GM08714 (cell line): Measurements from ENCODE around the gene ADGRL4.
"Not testable (repeated sequence)": the region's sequence is repeated elsewhere in the genome, so short reads cannot be mapped to it uniquely, and the experiment has no call there.

Experiments used
- H3K4me3 ChIP-seq: fragments of 200-500 bp; sonication (Bioruptor generic); 2 replicates; pipeline ENCODE4 v1.5.1; 2014; ENCODE audit warnings: mild to moderate bottlenecking, low read length, inconsistent platforms
- ZNF274 ChIP-seq: IDR thresholded peaks from 2 replicates; pipeline ENCODE4 v1.6.1; 2012; ENCODE audit warnings: mild to moderate bottlenecking, low read depth, low read length

ADGRL4 gene

DNA sequence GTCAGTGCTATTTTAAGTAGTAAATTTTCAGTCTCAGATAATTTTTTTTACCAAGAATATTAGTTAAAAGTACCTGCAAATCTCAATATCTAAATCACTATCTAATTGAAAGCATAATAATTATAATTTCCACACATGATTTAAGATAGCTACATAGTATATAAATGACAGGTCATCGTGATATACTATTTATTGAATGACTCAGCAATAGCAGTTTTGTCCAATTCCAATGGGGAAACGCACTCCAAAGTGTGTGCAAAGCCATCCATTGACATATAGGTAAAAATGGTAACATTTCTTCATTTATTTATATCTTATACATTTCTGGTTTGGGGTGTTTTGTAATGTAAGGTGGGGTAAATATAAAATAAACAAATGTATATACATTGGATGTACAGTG is 19.5 kb downstream of the ADGRL4 start:
- no peak for TF ChIP-seq ZNF274
- H3K4me3 ChIP-seq, result no peak overlapping the region

DNA sequence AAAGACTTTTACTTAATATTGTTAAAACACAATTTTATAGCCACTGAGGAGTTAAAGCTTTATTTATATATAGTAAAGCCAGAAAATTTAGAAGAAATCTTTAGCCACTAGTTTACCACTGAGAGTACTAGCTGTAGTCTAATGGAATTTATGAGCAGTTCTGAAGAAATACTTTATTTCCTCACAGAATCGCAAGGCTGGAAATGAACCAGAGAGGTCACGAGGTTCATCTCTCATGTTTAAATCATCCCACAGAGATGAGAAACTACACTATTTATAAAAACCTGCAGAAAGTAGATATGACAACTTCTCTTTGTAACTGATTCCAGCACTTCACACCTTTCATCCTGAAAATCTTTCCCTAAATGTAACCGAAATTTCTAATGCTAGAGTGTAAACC is 26.0 kb downstream of the ADGRL4 start:
- no peak for TF ChIP-seq ZNF274
- no peak overlapping the region for H3K4me3 ChIP-seq

DNA sequence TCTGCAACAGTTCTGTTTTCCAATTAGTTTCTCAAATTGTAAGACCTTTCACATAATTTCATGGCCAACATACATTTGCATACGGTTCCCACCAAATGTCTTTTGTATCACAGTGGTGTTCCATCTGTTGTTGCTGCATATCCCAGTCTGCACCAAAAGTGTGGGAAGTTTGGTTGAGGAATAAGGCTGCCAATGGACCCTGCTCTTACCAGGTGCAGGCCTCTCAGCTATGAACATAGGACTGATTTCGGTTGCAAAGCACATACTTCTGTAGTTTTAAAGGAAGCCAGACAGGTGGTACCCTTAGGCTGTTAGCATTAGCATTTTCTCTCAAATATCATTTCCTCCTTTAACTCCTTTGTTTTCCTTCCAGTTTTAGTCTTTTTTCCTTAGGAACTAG is 33.8 kb downstream of the ADGRL4 start:
- H3K4me3 ChIP-seq, result no peak overlapping the region
- no peak for TF ChIP-seq ZNF274

GRCh38 chr1:78967091-78967490 is 39.4 kb downstream of the ADGRL4 start:
- not testable (repeated sequence) for H3K4me3 ChIP-seq

DNA sequence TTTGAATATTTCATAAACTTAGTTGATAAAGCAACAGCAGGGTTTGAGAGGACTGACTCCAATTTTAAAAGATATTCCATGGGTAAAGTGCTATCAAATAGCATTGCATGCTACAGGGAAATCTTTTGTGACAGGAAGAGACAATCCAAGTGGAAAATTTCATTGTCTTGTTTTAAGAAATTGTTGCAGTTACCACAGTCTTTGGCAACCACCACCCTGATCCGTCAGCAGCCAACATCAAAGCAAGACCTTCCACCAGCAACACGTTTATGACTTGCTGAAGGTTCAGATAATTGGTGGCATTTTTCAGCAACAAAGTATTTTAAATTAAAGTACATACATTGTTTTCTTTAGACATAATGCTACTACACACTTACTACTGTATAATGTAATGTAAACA is 47.8 kb downstream of the ADGRL4 start:
- no peak for TF ChIP-seq ZNF274
- H3K4me3 ChIP-seq, result no peak overlapping the region

DNA sequence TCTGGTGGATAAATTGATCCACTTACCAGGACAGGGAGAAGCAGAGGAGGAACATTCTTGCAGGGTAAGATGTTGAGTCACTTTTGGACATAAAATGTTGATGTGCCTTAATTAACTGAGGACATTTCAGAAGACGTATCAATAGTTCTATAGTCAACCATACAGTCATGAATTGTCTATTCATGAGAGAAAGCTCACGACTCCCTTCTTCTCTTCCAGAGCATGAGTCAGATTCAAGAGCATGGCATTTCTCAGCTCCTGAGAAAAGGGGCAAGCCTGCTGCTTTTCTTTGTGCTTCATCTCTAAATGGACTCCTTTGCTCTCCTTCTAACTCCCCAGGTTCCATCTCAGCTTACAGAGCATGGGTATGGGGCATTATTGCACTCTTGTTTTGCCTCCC is 55.7 kb downstream of the ADGRL4 start:
- no peak overlapping the region for H3K4me3 ChIP-seq
- TF ChIP-seq ZNF274, result no peak

DNA sequence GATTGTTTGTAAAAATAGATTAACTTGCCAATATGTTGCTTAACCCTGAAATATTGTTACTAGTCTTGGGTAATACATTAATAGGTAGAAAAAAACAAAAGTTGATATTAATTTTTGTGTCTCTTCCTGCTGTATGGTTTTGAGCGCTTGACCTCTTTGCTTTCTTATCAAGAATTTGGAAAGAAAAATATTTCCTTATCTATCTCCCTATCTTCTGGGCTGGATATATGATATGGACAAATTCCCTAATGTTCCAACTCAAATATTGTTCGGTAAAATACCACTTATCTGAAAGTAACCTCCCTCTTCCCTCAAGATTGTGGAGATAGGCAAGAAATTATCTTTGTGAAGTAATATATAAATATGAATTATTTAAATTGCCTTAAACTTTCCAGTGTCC is 57.3 kb downstream of the ADGRL4 start:
- TF ChIP-seq ZNF274, result no peak
- H3K4me3 ChIP-seq, result no peak overlapping the region

DNA sequence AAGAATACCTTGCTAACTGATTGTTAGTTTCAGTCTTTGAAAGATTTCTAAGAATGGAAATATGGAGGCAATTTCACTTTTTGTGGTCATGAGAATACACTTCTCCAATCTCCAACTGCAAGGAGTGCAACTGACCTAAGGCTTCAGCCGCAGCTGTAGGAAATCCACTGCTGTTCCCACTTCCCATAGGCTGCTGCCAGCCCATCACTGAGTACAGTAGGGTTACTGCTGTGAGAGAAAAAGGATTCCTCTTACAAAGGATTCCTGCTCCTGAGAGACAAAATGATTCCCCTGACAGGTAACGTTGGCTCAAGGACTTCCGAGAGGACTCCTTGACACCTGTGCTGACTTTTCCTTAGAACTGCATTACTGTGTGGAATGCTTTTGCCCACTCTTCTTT is 87.4 kb downstream of the ADGRL4 start:
- no peak overlapping the region for H3K4me3 ChIP-seq
- TF ChIP-seq ZNF274, result no peak

GRCh38 chr1:78918157-78918556 is 88.4 kb downstream of the ADGRL4 start:
- TF ChIP-seq ZNF274, result no peak
- no peak overlapping the region for H3K4me3 ChIP-seq

GRCh38 chr1:78916986-78917385 is 89.5 kb downstream of the ADGRL4 start:
- no peak for TF ChIP-seq ZNF274
- no peak overlapping the region for H3K4me3 ChIP-seq

- no peak overlapping the region for H3K4me3 ChIP-seq
- TF ChIP-seq ZNF274, result no peak
Measured at GRCh38 chr1:78913950-78914349, 92.6 kb downstream of the ADGRL4 start.

DNA sequence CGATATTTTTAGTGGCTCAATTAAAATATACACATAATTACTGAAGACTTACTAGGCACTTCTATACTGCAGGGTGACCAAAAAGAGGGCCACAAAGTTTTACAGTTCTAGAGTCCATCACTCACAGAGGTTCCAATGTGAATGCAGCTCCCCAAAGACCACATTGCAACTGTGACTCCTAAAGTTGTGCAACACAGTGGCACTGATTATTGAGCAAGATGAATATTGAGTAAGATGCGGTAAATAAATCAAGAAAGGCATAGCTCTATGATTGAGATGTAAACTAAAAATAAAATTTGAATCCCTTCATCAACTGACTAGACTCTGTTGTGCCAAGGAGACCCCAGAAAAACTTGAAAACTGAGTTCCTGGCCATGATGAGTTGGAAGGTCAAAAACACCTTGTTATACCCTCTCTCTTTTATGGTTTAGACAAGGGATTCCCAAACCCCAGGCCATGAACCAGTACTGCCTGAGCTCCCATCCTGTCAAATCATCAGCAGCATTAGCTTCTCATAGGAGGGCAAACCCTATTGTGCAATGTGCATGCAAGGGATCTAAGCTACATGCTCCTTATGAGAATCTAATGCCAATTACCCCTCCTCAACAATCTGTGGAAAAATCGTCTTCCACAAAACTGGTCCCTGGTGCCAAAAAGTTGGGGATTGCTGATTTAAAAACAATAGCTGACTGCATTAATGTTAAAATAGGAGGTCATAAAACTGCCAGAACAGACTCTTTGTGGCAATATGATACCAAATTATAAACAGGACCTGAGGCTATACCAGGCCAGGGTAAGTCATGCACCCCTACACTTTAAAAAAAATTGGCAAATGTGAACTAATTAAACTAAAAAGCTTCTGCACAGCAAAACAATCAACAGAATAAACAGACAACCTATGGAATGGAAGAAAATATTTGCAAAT is 94.3 kb downstream of the ADGRL4 start:
- H3K4me3 ChIP-seq, result no peak overlapping the region
- TF ChIP-seq ZNF274, result no peak

GRCh38 chr1:78902641-78903040 is 103.9 kb downstream of the ADGRL4 start:
- H3K4me3 ChIP-seq, result no peak overlapping the region
- no peak for TF ChIP-seq ZNF274

- H3K4me3 ChIP-seq, result no peak overlapping the region
- TF ChIP-seq ZNF274, result no peak
Measured at GRCh38 chr1:78894811-78895210, 111.7 kb downstream of the ADGRL4 start.

- H3K4me3 ChIP-seq, result no peak overlapping the region
- TF ChIP-seq ZNF274, result no peak
Measured at GRCh38 chr1:78892260-78892840, 114.2 kb downstream of the ADGRL4 start.
